HG03432 (cell line): ENCODE results near the gene MRPL39.

Experiments
- ATAC-seq: cut with Tn5 transposase; IDR thresholded peaks from one replicate; pipeline ENCODE4 v1.9.1; 2021; ENCODE audit warnings: mild to moderate bottlenecking, moderate library complexity; ENCODE audit not compliant: unreplicated experiment

The MRPL39 gene

GRCh38 chr21:25569711-25570110 is 37.6 kb downstream of the MRPL39 start:
- ATAC-seq, result no peak

- no peak for ATAC-seq
Observed at GRCh38 chr21:25569084-25569483, 38.2 kb downstream of the MRPL39 start.

GRCh38 chr21:25568246-25568645 is 39.0 kb downstream of the MRPL39 start:
- no peak for ATAC-seq

GRCh38 chr21:25567472-25567871 is 39.8 kb downstream of the MRPL39 start:
- ATAC-seq, result no peak

- no peak for ATAC-seq
Observed at GRCh38 chr21:25566645-25567044, 40.6 kb downstream of the MRPL39 start.

- no peak for ATAC-seq
Observed at GRCh38 chr21:25565272-25566211, 41.7 kb downstream of the MRPL39 start.

- no peak for ATAC-seq
Observed at GRCh38 chr21:25564349-25564948, 42.8 kb downstream of the MRPL39 start.

GRCh38 chr21:25563361-25564116 is 43.7 kb downstream of the MRPL39 start:
- ATAC-seq, result no peak

- ATAC-seq, result no peak
Observed at GRCh38 chr21:25562660-25563059, 44.6 kb downstream of the MRPL39 start.

GRCh38 chr21:25561668-25562641 is 45.3 kb downstream of the MRPL39 start:
- peak; percentile 68 for ATAC-seq

- ATAC-seq, result no peak
Observed at GRCh38 chr21:25560891-25561290, 46.4 kb downstream of the MRPL39 start.

- no peak for ATAC-seq
Observed at GRCh38 chr21:25560271-25560685, 47.0 kb downstream of the MRPL39 start.

- no peak for ATAC-seq
Observed at GRCh38 chr21:25559746-25560145, 47.5 kb downstream of the MRPL39 start.

- ATAC-seq, result no peak
Observed at GRCh38 chr21:25558123-25558522, 49.2 kb downstream of the MRPL39 start.

GRCh38 chr21:25557180-25557579 is 50.1 kb downstream of the MRPL39 start:
- no peak for ATAC-seq

GRCh38 chr21:25556091-25556490 is 51.2 kb downstream of the MRPL39 start:
- no peak for ATAC-seq

- ATAC-seq, result no peak
Observed at GRCh38 chr21:25555492-25555891, 51.8 kb downstream of the MRPL39 start.

GRCh38 chr21:25552856-25553255 is 54.4 kb downstream of the MRPL39 start:
- no peak for ATAC-seq

GRCh38 chr21:25551569-25551968 is 55.7 kb downstream of the MRPL39 start:
- no peak for ATAC-seq

GRCh38 chr21:25550352-25551120 is 56.7 kb downstream of the MRPL39 start:
- ATAC-seq, result no peak
